GM12872 (cell line): Measurements from ENCODE around the gene VILL.

Experiments
- CTCF ChIP-seq: IDR thresholded peaks from 3 replicates; pipeline ENCODE4 v1.5.1; 2011; ENCODE audit warnings: low read depth, mild to moderate bottlenecking, low read length, moderate library complexity; ENCODE audit not compliant: insufficient read depth

The VILL gene

GRCh38 chr3:37990527-37990926 lies at the start of gene VILL:
TSS of gene VILL (plus strand) at chr3:37990786. CDS start at chr3:37993673, 2,887 bp downstream.
- TF ChIP-seq CTCF: no peak

GRCh38 chr3:37941608-37942508 lies 48.7 kb upstream of the VILL start:
- no peak for TF ChIP-seq CTCF

- no peak for TF ChIP-seq CTCF
These were observed 47.9 kb upstream of the VILL start for GRCh38 chr3:37942646-37943045.

- no peak for TF ChIP-seq CTCF
These were observed 47.5 kb upstream of the VILL start for GRCh38 chr3:37943126-37943525.

- TF ChIP-seq CTCF: no peak
These were observed 46.8 kb upstream of the VILL start for GRCh38 chr3:37943631-37944314.

GRCh38 chr3:37944391-37944842 lies 46.2 kb upstream of the VILL start:
- no peak for TF ChIP-seq CTCF

GRCh38 chr3:37945156-37945806 lies 45.3 kb upstream of the VILL start:
- no peak for TF ChIP-seq CTCF
